ENCODE measurements around the gene SOWAHA.

GRCh38 chr5:132824426-132824825 lies 11.3 kb downstream of the SOWAHA start:
- TF ChIP-seq, protein P1, sequence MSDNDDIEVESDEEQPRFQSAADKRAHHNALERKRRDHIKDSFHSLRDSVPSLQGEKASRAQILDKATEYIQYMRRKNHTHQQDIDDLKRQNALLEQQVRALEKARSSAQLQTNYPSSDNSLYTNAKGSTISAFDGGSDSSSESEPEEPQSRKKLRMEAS (IDR thresholded peaks at IDR 0.05; ENCODE audit: low read depth, low read length), result no peak
- TF ChIP-seq LARP7 (IDR thresholded peaks at IDR 0.05) (no peak), NRF1 (conservative IDR thresholded peaks at IDR 0.05; ENCODE audit: low read depth, low read length) (no peak), ZBTB33 (IDR thresholded peaks at IDR 0.05) (no peak), SUPT20H (IDR thresholded peaks at IDR 0.05; ENCODE audit: borderline replicate concordance, control insufficient read depth, low read depth, low read length) (no peak), IKZF1 (conservative IDR thresholded peaks at IDR 0.05) (no peak), SP1 (IDR thresholded peaks at IDR 0.05; ENCODE audit: low read depth, low read length) (no peak), TAF1 (IDR thresholded peaks at IDR 0.05; ENCODE audit: borderline replicate concordance, low read depth, low read length) (no peak)

Measured in GM12878 (cell line).